ENCODE results near the gene EPHB2.

The EPHB2 gene

GRCh38 chr1:22763487-22764200, 53.0 kb downstream of the EPHB2 start:
- no peak overlapping the region for H3K4me3 Mint-ChIP-seq
- no peaks in the 10 kb centered on the region for H3K27me3 Mint-ChIP-seq
- H3K4me1 Mint-ChIP-seq (ENCODE audit: low read depth): no peaks in the 10 kb centered on the region
- no peaks in the 10 kb centered on the region for H3K36me3 Mint-ChIP-seq (ENCODE audit: low read depth)
- H3K27ac Mint-ChIP-seq: no peak overlapping the region
- DNase-seq: no peak
- H3K9me3 Mint-ChIP-seq: no peaks in the 10 kb centered on the region

- Mint-ChIP-seq H3K27me3 (no peaks in the 10 kb centered on the region), H3K9me3 (no peaks in the 10 kb centered on the region), H3K27ac (no peak overlapping the region), H3K36me3 (ENCODE audit: low read depth) (no peaks in the 10 kb centered on the region), H3K4me1 (ENCODE audit: low read depth) (no peaks in the 10 kb centered on the region), H3K4me3 (no peak overlapping the region)
- DNase-seq: no peak
Observed at GRCh38 chr1:22767852-22768251, 57.2 kb downstream of the EPHB2 start.

GRCh38 chr1:22769932-22770331, 59.3 kb downstream of the EPHB2 start:
- no peak for DNase-seq
- H3K27me3 Mint-ChIP-seq: no peaks in the 10 kb centered on the region
- no peak overlapping the region for H3K27ac Mint-ChIP-seq
- H3K9me3 Mint-ChIP-seq: no peaks in the 10 kb centered on the region
- H3K4me3 Mint-ChIP-seq: no peak overlapping the region
- H3K36me3 Mint-ChIP-seq (ENCODE audit: low read depth): no peaks in the 10 kb centered on the region
- no peaks in the 10 kb centered on the region for H3K4me1 Mint-ChIP-seq (ENCODE audit: low read depth)

- Mint-ChIP-seq H3K27me3 (no peaks in the 10 kb centered on the region), H3K4me1 (ENCODE audit: low read depth) (no peaks in the 10 kb centered on the region)
Observed at GRCh38 chr1:22772014-22772413, 61.4 kb downstream of the EPHB2 start.

GRCh38 chr1:22773981-22774832, 63.6 kb downstream of the EPHB2 start:
- H3K9me3 Mint-ChIP-seq: no peaks in the 10 kb centered on the region
- no peaks in the 10 kb centered on the region for H3K27me3 Mint-ChIP-seq
- no peaks in the 10 kb centered on the region for H3K36me3 Mint-ChIP-seq (ENCODE audit: low read depth)
- DNase-seq: no peak
- no peaks in the 10 kb centered on the region for H3K4me1 Mint-ChIP-seq (ENCODE audit: low read depth)
- H3K27ac Mint-ChIP-seq: no peak overlapping the region
- H3K4me3 Mint-ChIP-seq: no peak overlapping the region

More at GRCh38 chr1:22772014-22772413, 61.4 kb downstream of the EPHB2 start:
- Mint-ChIP-seq H3K9me3 (no peaks in the 10 kb centered on the region), H3K27ac (no peak overlapping the region), H3K4me3 (no peak overlapping the region), H3K36me3 (ENCODE audit: low read depth) (no peaks in the 10 kb centered on the region)
- no peak for DNase-seq

- Mint-ChIP-seq H3K36me3 (ENCODE audit: low read depth) (no peaks in the 10 kb centered on the region), H3K27me3 (peaks cover 6% of the 10 kb centered on the region), H3K27ac (no peak overlapping the region), H3K9me3 (no peaks in the 10 kb centered on the region), H3K4me3 (no peak overlapping the region), H3K4me1 (ENCODE audit: low read depth) (no peaks in the 10 kb centered on the region)
- no peak for DNase-seq
Observed at GRCh38 chr1:22774833-22775182, 64.2 kb downstream of the EPHB2 start.

- H3K27ac Mint-ChIP-seq: no peak overlapping the region
- H3K27me3 Mint-ChIP-seq: peaks cover 8% of the 10 kb centered on the region
- no peak for DNase-seq
- H3K4me1 Mint-ChIP-seq (ENCODE audit: low read depth): no peaks in the 10 kb centered on the region
- no peaks in the 10 kb centered on the region for H3K36me3 Mint-ChIP-seq (ENCODE audit: low read depth)
- H3K9me3 Mint-ChIP-seq: no peaks in the 10 kb centered on the region
- no peak overlapping the region for H3K4me3 Mint-ChIP-seq
Observed at GRCh38 chr1:22775478-22775877, 64.8 kb downstream of the EPHB2 start.

GRCh38 chr1:22776035-22776613, 65.5 kb downstream of the EPHB2 start:
- H3K4me3 Mint-ChIP-seq: no peak overlapping the region
- H3K4me1 Mint-ChIP-seq (ENCODE audit: low read depth): no peaks in the 10 kb centered on the region
- no peaks in the 10 kb centered on the region for H3K36me3 Mint-ChIP-seq (ENCODE audit: low read depth)
- peaks cover 11% of the 10 kb centered on the region for H3K27me3 Mint-ChIP-seq
- no peak overlapping the region for H3K27ac Mint-ChIP-seq
- H3K9me3 Mint-ChIP-seq: no peaks in the 10 kb centered on the region
- DNase-seq: no peak

- Mint-ChIP-seq H3K27ac (no peak overlapping the region), H3K4me1 (ENCODE audit: low read depth) (no peaks in the 10 kb centered on the region), H3K9me3 (no peaks in the 10 kb centered on the region), H3K27me3 (peaks cover 13% of the 10 kb centered on the region), H3K36me3 (ENCODE audit: low read depth) (no peaks in the 10 kb centered on the region), H3K4me3 (no peak overlapping the region)
- no peak for DNase-seq
Observed at GRCh38 chr1:22777388-22778057, 66.9 kb downstream of the EPHB2 start.

- Mint-ChIP-seq H3K4me3 (no peak overlapping the region), H3K27me3 (peaks cover 13% of the 10 kb centered on the region), H3K9me3 (no peaks in the 10 kb centered on the region), H3K36me3 (ENCODE audit: low read depth) (no peaks in the 10 kb centered on the region), H3K27ac (no peak overlapping the region), H3K4me1 (ENCODE audit: low read depth) (no peaks in the 10 kb centered on the region)
- DNase-seq: no peak
Observed at GRCh38 chr1:22778408-22778807, 67.8 kb downstream of the EPHB2 start.

GRCh38 chr1:22778862-22779520, 68.4 kb downstream of the EPHB2 start:
- Mint-ChIP-seq H3K4me3 (no peak overlapping the region), H3K4me1 (ENCODE audit: low read depth) (no peaks in the 10 kb centered on the region), H3K27me3 (peaks cover 13% of the 10 kb centered on the region), H3K36me3 (ENCODE audit: low read depth) (no peaks in the 10 kb centered on the region), H3K9me3 (no peaks in the 10 kb centered on the region), H3K27ac (no peak overlapping the region)
- no peak for DNase-seq

GRCh38 chr1:22780696-22781095, 70.1 kb downstream of the EPHB2 start:
- no peak overlapping the region for H3K27ac Mint-ChIP-seq
- H3K4me1 Mint-ChIP-seq (ENCODE audit: low read depth): no peaks in the 10 kb centered on the region
- H3K9me3 Mint-ChIP-seq: no peaks in the 10 kb centered on the region
- peaks cover 13% of the 10 kb centered on the region for H3K27me3 Mint-ChIP-seq
- no peak overlapping the region for H3K4me3 Mint-ChIP-seq
- no peak for DNase-seq
- H3K36me3 Mint-ChIP-seq (ENCODE audit: low read depth): no peaks in the 10 kb centered on the region

GRCh38 chr1:22781483-22781882, 70.8 kb downstream of the EPHB2 start:
- Mint-ChIP-seq H3K4me1 (ENCODE audit: low read depth) (no peaks in the 10 kb centered on the region), H3K27me3 (peaks cover 13% of the 10 kb centered on the region), H3K27ac (no peak overlapping the region), H3K9me3 (no peaks in the 10 kb centered on the region), H3K36me3 (ENCODE audit: low read depth) (no peaks in the 10 kb centered on the region), H3K4me3 (no peak overlapping the region)
- no peak for DNase-seq

GRCh38 chr1:22782406-22782805, 71.8 kb downstream of the EPHB2 start:
- no peaks in the 10 kb centered on the region for H3K4me1 Mint-ChIP-seq (ENCODE audit: low read depth)
- no peak overlapping the region for H3K27ac Mint-ChIP-seq
- H3K9me3 Mint-ChIP-seq: no peaks in the 10 kb centered on the region
- H3K36me3 Mint-ChIP-seq (ENCODE audit: low read depth): no peaks in the 10 kb centered on the region
- no peak overlapping the region for H3K4me3 Mint-ChIP-seq
- H3K27me3 Mint-ChIP-seq: peaks cover 13% of the 10 kb centered on the region
- no peak for DNase-seq
